Trophoblast cell (in vitro differentiated cells and primary cell): Measurements from ENCODE around the gene ZNF366.

Source experiments
- DNase-seq, 2 donors: peaks; one replicate each; pipeline ENCODE4 v3.0.0-alpha.2; 2016
- H2AFZ ChIP-seq: 2 replicates; pipeline ENCODE4 v1.6.1; 2013; ENCODE audit warnings: low read length, moderate library complexity, mild to moderate bottlenecking; ENCODE audit not compliant: insufficient read depth, poor library complexity
- H2AK5ac ChIP-seq: 2 replicates; pipeline ENCODE4 v1.6.1; 2013; ENCODE audit warnings: mild to moderate bottlenecking, low read length
- H2BK120ac ChIP-seq: 2 replicates; pipeline ENCODE4 v1.6.1; 2013; ENCODE audit warnings: low read length, mild to moderate bottlenecking, moderate library complexity; ENCODE audit not compliant: insufficient read depth, poor library complexity
- H2BK12ac ChIP-seq: 2 replicates; pipeline ENCODE4 v1.6.1; 2013; ENCODE audit warnings: mild to moderate bottlenecking, low read length, moderate library complexity
- H2BK5ac ChIP-seq: 2 replicates; pipeline ENCODE4 v1.6.1; 2013; ENCODE audit warnings: low read length, low read depth, moderate library complexity, mild to moderate bottlenecking; ENCODE audit not compliant: poor library complexity
- H3K14ac ChIP-seq: 2 replicates; pipeline ENCODE4 v1.6.1; 2013; ENCODE audit warnings: mild to moderate bottlenecking, low read length
- H3K18ac ChIP-seq: 2 replicates; pipeline ENCODE4 v1.6.1; 2013; ENCODE audit warnings: mild to moderate bottlenecking, low read length
- H3K23ac ChIP-seq: 2 replicates; pipeline ENCODE4 v1.6.1; 2013; ENCODE audit warnings: low read length
- H3K27ac ChIP-seq: 2 replicates; pipeline ENCODE4 v1.5.1; 2013; ENCODE audit warnings: low read depth, mild to moderate bottlenecking, inconsistent platforms, low read length, moderate library complexity
- H3K27me3 ChIP-seq: 2 replicates; pipeline ENCODE4 v1.6.1; 2013; ENCODE audit warnings: inconsistent platforms, mild to moderate bottlenecking, low read length, moderate library complexity; ENCODE audit not compliant: insufficient read depth
- H3K36me3 ChIP-seq, 2 experiments: 1 replicate in 1 of 2; 2 replicates in 1 of 2; pipeline ENCODE4 v1.6.1; 2013; ENCODE audit warnings: low read length in 2 of 2, mild to moderate bottlenecking in 2 of 2, moderate library complexity in 1 of 2; ENCODE audit not compliant: insufficient read depth in 2 of 2, control insufficient read depth in 1 of 2
- H3K4ac ChIP-seq: 2 replicates; pipeline ENCODE4 v1.6.1; 2013; ENCODE audit warnings: low read depth, mild to moderate bottlenecking, low read length, moderate library complexity
- H3K4me1 ChIP-seq, 2 experiments: 1 replicate in 1 of 2; 2 replicates in 1 of 2; pipeline ENCODE4 v1.6.1; 2013; ENCODE audit warnings: low read length in 2 of 2, mild to moderate bottlenecking in 2 of 2, moderate library complexity in 1 of 2; ENCODE audit not compliant: insufficient read depth in 2 of 2, control insufficient read depth in 1 of 2
- H3K4me2 ChIP-seq: 2 replicates; pipeline ENCODE4 v1.6.1; 2013; ENCODE audit warnings: inconsistent platforms, mild to moderate bottlenecking, low read length, moderate library complexity
- H3K4me3 ChIP-seq: 2 replicates; pipeline ENCODE4 v1.5.1; 2013; ENCODE audit warnings: mild to moderate bottlenecking, low read depth, low read length, inconsistent platforms
- H3K79me1 ChIP-seq: one replicate; pipeline ENCODE4 v1.6.1; 2013; ENCODE audit warnings: low read length
- H3K79me2 ChIP-seq: 2 replicates; pipeline ENCODE4 v1.6.1; 2013; ENCODE audit warnings: low read length, mild to moderate bottlenecking; ENCODE audit not compliant: control insufficient read depth, insufficient read depth, poor library complexity
- H3K9ac ChIP-seq: 2 replicates; pipeline ENCODE4 v1.6.1; 2013; ENCODE audit warnings: mild to moderate bottlenecking, low read length
- H3K9me3 ChIP-seq: 2 replicates; pipeline ENCODE4 v1.6.1; 2013; ENCODE audit warnings: low read depth, mild to moderate bottlenecking, control low read depth, inconsistent platforms, low read length; ENCODE audit not compliant: insufficient read depth
- H4K12ac ChIP-seq: 2 replicates; pipeline ENCODE4 v1.6.1; 2013; ENCODE audit warnings: low read depth, mild to moderate bottlenecking, low read length, moderate library complexity
- H4K8ac ChIP-seq: 2 replicates; pipeline ENCODE4 v1.6.1; 2013; ENCODE audit warnings: low read depth, mild to moderate bottlenecking, low read length, moderate library complexity
- H4K91ac ChIP-seq: one replicate; pipeline ENCODE4 v1.6.1; 2013; ENCODE audit warnings: low read depth, mild to moderate bottlenecking, low read length, moderate library complexity
- WGBS: extraction: QIAGEN DNeasy Blood & Tissue Kit; methylation state at CpG from one replicate; pipeline ENCODE4 v1.1.7; 2013; ENCODE audit warnings: missing lambda C conversion rate; ENCODE audit not compliant: insufficient read length, insufficient coverage; ENCODE audit errors: extremely low coverage; 5-methylcytosine and 5-hydroxymethylcytosine counted together

ZNF366 gene

DNA sequence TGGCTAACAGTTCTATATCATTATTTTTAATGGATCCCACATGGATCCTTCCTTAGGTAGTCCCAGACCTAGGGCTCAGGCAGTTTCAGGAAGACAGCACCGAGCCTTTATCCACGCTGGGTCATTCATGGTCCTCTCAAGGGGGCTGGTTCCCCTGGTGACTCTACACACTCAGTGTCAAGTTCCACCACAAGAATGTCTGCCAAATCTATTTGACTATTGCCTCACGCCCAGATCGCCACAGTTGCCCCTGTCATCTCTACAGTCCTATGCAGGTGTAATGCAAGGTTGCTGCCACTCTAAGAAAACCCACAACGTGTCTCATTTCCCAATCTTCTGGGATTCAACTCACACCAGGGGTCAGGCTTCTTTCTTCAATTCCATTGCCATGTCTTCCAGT, 8.0 kb upstream of the ZNF366 start:
- no peak for DNase-seq
- Histone ChIP-seq H4K91ac (peak overlapping the region; percentile 82), H3K18ac (peak overlapping the region; percentile 61), H3K36me3 (no peaks in the 10 kb centered on the region), H3K9me3 (no peaks in the 10 kb centered on the region), H4K8ac (peak overlapping the region; percentile 56), H3K9ac (no peak overlapping the region), H3K23ac (no peak overlapping the region), H2AK5ac (peak overlapping the region; percentile 76), H3K14ac (peak overlapping the region; percentile 94), H2BK120ac (peak overlapping the region; percentile 86), H4K12ac (no peak overlapping the region), H3K79me2 (peaks cover 2% of the 10 kb centered on the region), H2BK12ac (peak overlapping the region; percentile 97), H3K4me1 (peaks cover 9 to 22% of the 10 kb centered on the region in 2 experiments), H3K27me3 (no peaks in the 10 kb centered on the region), H3K4me3 (no peak overlapping the region), H2BK5ac (peak overlapping the region; percentile 67), H3K4ac (no peak overlapping the region), H3K79me1 (peaks cover 33% of the 10 kb centered on the region), H2AFZ (peak overlapping the region; percentile 53), H3K4me2 (no peak overlapping the region), H3K27ac (no peak overlapping the region)
- WGBS = no CpG with 5 or more reads among the region's 5 CpGs

- H4K8ac ChIP-seq = no peak overlapping the region
- H3K4me1 ChIP-seq = peaks cover 20 to 34% of the 10 kb centered on the region in 2 experiments
- H4K12ac ChIP-seq = no peak overlapping the region
- H3K4me2 ChIP-seq = no peak overlapping the region
- no peak overlapping the region for H2BK120ac ChIP-seq
- no peak for DNase-seq
- no peak overlapping the region for H2AFZ ChIP-seq
- no peaks in the 10 kb centered on the region for H3K9me3 ChIP-seq
- H3K27ac ChIP-seq = peak overlapping the region; percentile 69
- no peak overlapping the region for H3K18ac ChIP-seq
- H2BK5ac ChIP-seq = no peak overlapping the region
- no peak overlapping the region for H3K23ac ChIP-seq
- H3K14ac ChIP-seq = no peak overlapping the region
- no peak overlapping the region for H2BK12ac ChIP-seq
- H3K4me3 ChIP-seq = no peak overlapping the region
- H3K9ac ChIP-seq = no peak overlapping the region
- peaks cover 45% of the 10 kb centered on the region for H3K79me1 ChIP-seq
- H4K91ac ChIP-seq = no peak overlapping the region
- H2AK5ac ChIP-seq = no peak overlapping the region
- no peaks in the 10 kb centered on the region for H3K36me3 ChIP-seq
- no peaks in the 10 kb centered on the region for H3K27me3 ChIP-seq
- H3K4ac ChIP-seq = no peak overlapping the region
- peaks cover 6% of the 10 kb centered on the region for H3K79me2 ChIP-seq
Observed at GRCh38 chr5:72512593-72512860, 5.3 kb upstream of the ZNF366 start.

GRCh38 chr5:72511774-72512592, 4.8 kb upstream of the ZNF366 start:
- WGBS = no CpG with 5 or more reads among the region's 6 CpGs
- H3K79me1 ChIP-seq = peaks cover 48% of the 10 kb centered on the region
- H2BK12ac ChIP-seq = peak overlapping the region; percentile 91
- H3K9me3 ChIP-seq = no peaks in the 10 kb centered on the region
- H4K91ac ChIP-seq = peak overlapping the region; percentile 93
- no peaks in the 10 kb centered on the region for H3K27me3 ChIP-seq
- peaks cover 20 to 36% of the 10 kb centered on the region in 2 experiments for H3K4me1 ChIP-seq
- H3K27ac ChIP-seq = peak overlapping the region; percentile 69
- H3K18ac ChIP-seq = peak overlapping the region; percentile 82
- H3K4ac ChIP-seq = peak overlapping the region; percentile 78
- H3K4me2 ChIP-seq = no peak overlapping the region
- H2BK5ac ChIP-seq = peak overlapping the region; percentile 88
- H4K12ac ChIP-seq = no peak overlapping the region
- H3K23ac ChIP-seq = no peak overlapping the region
- H2AK5ac ChIP-seq = peak overlapping the region; percentile 97
- H4K8ac ChIP-seq = peak overlapping the region; percentile 79
- peak overlapping the region; percentile 96 for H2BK120ac ChIP-seq
- no peak for DNase-seq
- H3K4me3 ChIP-seq = no peak overlapping the region
- H3K79me2 ChIP-seq = peaks cover 8% of the 10 kb centered on the region
- H3K9ac ChIP-seq = no peak overlapping the region
- no peak overlapping the region for H2AFZ ChIP-seq
- H3K14ac ChIP-seq = peak overlapping the region; percentile 86
- H3K36me3 ChIP-seq = no peaks in the 10 kb centered on the region

DNA sequence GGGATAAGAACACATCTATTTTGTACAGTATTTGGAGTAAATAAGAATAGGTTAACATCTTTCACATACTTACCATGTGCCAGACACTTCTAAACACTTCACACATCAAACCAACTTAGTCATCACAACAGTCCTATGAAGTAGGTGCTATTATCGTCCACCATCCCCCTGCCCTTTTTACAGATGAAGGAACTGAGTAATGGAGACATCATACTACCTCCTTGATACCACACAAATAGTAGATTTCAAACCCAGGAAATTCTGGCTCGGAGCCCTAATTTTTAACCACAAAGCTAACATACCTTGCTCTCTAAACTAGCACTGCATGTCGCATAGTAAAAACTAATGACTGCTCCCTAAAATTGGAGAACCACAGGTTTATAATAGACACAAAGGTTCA, 4.2 kb upstream of the ZNF366 start:
- Histone ChIP-seq H4K91ac (peak overlapping the region; percentile 93), H3K9ac (no peak overlapping the region), H3K23ac (no peak overlapping the region), H3K79me2 (peaks cover 8% of the 10 kb centered on the region), H3K36me3 (no peaks in the 10 kb centered on the region), H3K14ac (no peak overlapping the region), H2AFZ (no peak overlapping the region), H3K27me3 (no peaks in the 10 kb centered on the region), H2BK120ac (peak overlapping the region; percentile 96), H3K4me3 (no peak overlapping the region), H3K9me3 (no peaks in the 10 kb centered on the region), H3K27ac (peak overlapping the region; percentile 69), H3K4me2 (no peak overlapping the region), H3K4ac (no peak overlapping the region), H2BK5ac (peak overlapping the region; percentile 88), H4K12ac (no peak overlapping the region), H4K8ac (no peak overlapping the region), H2AK5ac (no peak overlapping the region), H3K4me1 (peaks cover 20 to 40% of the 10 kb centered on the region in 2 experiments), H2BK12ac (peak overlapping the region; percentile 91), H3K18ac (no peak overlapping the region), H3K79me1 (peaks cover 49% of the 10 kb centered on the region)
- DNase-seq = no peak
- WGBS = no CpG with 5 or more reads among the region's 3 CpGs
